Esophagus muscularis mucosa (tissue), 3 donors: Measurements from ENCODE around the gene SRP68.

Experiments
- POLR2A ChIP-seq: fragments of 450-650 bp; IDR thresholded peaks from one replicate; pipeline ENCODE4 v1.6.1; 2017; ENCODE audit warnings: antibody characterized with exemption, moderate library complexity, mild to moderate bottlenecking, low read depth
- TF ChIP-seq, protein P1 (sequence below), 3 experiments: fragments of 200-600 bp in 2 of 3; fragments of 450-650 bp in 1 of 3; sonication (generic) in 2 of 3; IDR thresholded peaks; one replicate each; pipeline ENCODE4 v1.5.1; 2017 to 2019; ENCODE audit warnings: antibody characterized with exemption in 3 of 3, mild to moderate bottlenecking in 2 of 3, moderate library complexity in 1 of 3

DNA sequence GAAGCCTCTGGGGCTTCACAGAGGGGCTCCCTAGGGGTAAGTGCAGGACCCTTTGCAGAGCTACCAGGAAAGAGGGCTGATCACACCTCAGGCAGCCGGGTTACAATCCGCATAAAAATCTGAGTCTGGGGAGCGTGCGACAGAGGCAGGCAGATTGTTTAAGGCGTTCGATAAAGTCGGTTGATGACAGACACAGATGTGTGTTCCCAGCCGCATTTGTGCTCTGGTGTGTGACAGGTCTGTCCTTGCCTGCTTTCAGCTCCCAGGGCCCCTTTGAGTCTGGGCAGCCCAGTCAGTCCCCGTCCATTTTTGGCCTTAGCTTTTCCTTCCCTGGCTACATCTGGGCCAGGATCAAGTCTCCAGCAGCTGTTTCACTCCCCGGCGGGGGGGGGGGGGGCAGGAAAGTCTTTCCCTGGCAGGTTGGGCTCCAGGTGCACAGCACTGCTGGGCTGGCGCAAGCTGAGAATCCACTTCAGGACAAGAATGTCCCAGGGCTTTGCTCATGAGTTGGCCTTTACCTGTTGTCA lies 5.3 kb upstream of the SRP68 start:
- TF ChIP-seq, protein P1, sequence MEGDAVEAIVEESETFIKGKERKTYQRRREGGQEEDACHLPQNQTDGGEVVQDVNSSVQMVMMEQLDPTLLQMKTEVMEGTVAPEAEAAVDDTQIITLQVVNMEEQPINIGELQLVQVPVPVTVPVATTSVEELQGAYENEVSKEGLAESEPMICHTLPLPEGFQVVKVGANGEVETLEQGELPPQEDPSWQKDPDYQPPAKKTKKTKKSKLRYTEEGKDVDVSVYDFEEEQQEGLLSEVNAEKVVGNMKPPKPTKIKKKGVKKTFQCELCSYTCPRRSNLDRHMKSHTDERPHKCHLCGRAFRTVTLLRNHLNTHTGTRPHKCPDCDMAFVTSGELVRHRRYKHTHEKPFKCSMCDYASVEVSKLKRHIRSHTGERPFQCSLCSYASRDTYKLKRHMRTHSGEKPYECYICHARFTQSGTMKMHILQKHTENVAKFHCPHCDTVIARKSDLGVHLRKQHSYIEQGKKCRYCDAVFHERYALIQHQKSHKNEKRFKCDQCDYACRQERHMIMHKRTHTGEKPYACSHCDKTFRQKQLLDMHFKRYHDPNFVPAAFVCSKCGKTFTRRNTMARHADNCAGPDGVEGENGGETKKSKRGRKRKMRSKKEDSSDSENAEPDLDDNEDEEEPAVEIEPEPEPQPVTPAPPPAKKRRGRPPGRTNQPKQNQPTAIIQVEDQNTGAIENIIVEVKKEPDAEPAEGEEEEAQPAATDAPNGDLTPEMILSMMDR (IDR thresholded peaks at IDR 0.05), result no peak
- TF ChIP-seq POLR2A, result no peak
